HG02885 (cell line): ENCODE measurements around the gene SLC15A5.

ENCODE experiments used
- ATAC-seq: cut with Tn5 transposase; IDR thresholded peaks from one replicate; pipeline ENCODE4 v1.9.1; 2021; ENCODE audit warnings: mild to moderate bottlenecking; ENCODE audit not compliant: unreplicated experiment, poor library complexity

The SLC15A5 gene

DNA sequence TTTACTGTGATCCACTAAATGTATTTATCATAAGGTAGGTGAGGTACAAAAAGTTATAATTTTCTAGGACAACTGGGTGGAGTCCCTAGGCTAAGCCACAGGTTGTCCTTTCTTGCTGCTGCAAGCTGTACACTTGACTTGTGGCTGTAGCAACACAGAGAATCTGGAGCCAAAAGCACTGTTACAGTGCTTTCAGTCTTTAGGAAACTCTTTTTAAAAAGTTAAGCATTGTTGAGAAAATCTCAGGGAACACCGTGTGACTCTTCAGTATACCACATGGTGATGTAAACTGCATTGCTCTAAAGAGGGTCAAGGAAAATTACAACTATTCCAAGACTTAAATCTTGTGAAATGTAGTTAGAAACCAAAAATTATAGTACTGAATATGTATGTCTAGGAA is 11.4 kb downstream of the SLC15A5 start:
- ATAC-seq, result no peak

GRCh38 chr12:16261944-16262475 is 15.5 kb downstream of the SLC15A5 start:
- ATAC-seq, result no peak

DNA sequence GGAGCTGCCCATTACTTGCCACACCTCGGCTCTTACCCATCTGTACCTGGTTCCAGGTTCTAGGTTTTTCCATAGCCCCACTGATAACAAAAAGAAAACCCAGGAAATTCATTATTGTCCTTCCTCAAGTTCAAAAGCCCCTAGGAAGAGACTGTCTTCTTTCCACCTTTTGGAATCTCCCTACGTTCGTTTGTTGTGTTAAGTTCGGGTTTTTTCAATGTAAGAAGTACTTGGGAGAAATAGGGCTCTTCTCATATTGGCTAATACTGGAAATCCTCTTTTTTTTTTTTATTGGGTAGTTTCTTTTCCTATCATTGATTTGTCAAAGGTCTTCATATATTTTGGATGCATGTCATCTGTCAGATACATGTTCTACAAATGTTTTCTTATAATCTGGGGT is 17.3 kb downstream of the SLC15A5 start:
- ATAC-seq, result no peak

DNA sequence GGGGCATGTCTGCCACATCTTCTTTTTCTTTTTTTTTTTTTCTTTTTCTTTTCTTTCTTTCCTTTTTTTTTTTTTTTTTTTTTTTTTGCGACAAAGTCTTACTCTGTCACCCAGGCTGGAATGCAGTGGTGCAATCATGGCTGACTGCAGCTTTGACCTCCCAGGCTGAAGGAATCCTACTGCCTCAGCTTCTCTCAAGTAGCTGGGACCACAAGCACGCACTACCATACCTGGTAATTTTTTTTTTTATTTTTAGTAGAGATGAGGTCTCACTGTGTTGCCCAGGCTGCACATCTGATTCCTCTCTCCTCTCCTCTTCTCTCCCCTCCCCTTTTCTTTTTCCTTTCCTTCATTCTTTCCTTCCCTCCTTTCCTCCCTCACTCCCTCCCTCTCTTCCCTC is 18.5 kb downstream of the SLC15A5 start:
- ATAC-seq, result no peak

- ATAC-seq, result no peak
Measured at GRCh38 chr12:16246264-16246663, 31.2 kb downstream of the SLC15A5 start.

- ATAC-seq, result no peak
Measured at GRCh38 chr12:16245209-16245608, 32.3 kb downstream of the SLC15A5 start.

GRCh38 chr12:16243487-16244412 is 33.7 kb downstream of the SLC15A5 start:
- no peak for ATAC-seq

- ATAC-seq, result no peak
Measured at GRCh38 chr12:16241346-16241745, 36.1 kb downstream of the SLC15A5 start.

DNA sequence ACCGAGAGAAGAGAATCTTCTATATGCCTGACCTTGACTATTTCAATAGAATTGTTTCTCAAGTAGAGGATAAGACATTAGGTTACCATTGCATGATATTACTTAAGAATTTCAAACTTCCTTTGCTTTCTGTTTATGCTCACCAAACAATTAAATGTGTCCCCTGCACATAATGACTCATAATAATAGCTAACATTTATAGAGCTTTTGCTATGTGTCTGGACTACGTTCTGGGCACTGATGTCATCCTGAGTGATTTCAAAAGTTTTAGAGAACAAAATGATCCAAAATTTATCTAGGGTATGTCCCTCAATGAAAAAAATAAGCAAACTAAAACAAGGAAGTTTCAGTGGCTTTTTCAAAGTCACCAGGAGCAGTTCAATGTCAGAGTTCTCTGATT is 38.8 kb downstream of the SLC15A5 start:
- no peak for ATAC-seq

DNA sequence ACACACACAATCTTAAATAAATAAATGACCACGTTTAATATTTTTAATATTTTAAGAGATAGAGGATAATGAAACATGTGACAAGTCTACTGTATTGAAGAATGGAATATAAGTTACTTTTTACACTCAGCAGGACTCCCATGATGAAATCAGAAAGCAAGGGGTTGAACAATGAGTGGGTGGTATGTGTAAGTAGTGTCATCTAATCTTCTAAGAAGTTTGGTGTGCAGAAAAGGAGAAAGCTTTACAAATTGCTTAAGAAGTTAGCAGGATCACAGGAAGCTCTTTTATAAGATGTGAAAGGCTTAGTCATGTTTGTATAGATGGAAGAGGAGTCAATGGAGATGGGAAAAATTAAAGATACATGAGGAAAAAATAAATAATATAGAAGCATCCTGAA is 47.8 kb downstream of the SLC15A5 start:
- no peak for ATAC-seq

GRCh38 chr12:16228067-16228466 is 49.4 kb downstream of the SLC15A5 start:
- no peak for ATAC-seq

- no peak for ATAC-seq
Measured at GRCh38 chr12:16225692-16226091, 51.8 kb downstream of the SLC15A5 start.

DNA sequence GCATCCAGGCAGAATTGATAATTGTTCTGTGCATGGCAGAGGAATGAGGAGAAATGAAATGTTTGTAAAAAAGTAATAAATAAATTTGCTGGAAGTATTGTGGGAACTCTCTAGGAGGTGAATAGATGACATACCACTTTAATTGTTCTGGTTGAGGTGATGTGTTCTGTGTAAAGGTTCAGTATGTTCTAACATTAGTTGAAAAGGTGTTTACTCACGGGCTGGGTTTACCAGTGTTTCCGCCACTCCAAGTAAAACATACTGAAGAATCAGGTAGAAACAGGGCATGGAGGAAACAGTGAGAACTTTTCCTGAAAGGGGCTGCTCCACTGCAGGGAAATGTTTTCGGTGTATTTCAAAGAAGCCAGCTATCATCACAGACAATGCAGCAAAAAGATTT is 53.3 kb downstream of the SLC15A5 start:
- ATAC-seq, result no peak

GRCh38 chr12:16221776-16222175 is 55.7 kb downstream of the SLC15A5 start:
- ATAC-seq, result no peak

- ATAC-seq, result no peak
Measured at GRCh38 chr12:16220120-16220519, 57.4 kb downstream of the SLC15A5 start.

DNA sequence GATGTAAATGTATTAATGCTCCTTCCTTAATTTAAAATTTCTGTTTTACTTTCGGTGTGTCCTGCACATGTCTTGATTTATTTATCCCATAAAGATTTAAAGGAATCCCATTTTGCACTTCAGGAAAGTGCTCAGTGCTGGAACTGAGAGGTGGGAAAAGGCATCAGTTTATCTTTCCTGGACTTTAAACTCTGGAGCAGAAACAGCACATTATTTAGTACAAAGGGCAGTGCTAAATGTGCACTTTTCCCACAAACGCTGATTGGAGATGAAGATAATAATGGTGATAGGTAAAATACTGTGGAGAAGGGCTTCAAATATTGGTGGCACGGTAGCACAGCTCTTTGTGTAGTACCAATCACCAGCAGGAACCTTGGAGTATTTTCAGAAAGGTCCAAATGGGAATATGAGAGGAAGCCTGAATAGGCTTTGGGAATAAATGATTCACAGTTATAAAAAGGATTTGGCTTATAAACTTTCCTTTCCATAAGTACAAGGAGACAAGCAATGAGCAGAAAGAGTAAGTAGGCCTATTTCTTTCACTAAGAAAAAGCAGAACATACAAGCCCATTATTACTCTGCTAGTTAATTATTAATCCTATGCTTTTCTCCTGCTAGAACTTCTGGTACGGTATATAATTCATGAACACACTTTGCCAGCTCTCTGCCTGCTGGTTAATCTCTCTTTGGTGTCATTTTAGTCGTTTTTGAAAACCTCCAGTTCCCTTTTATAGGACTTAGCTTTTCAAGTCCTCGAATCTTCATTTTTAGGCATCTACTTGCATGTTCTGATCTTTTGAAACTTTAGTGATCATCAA is 58.3 kb downstream of the SLC15A5 start:
- no peak for ATAC-seq

DNA sequence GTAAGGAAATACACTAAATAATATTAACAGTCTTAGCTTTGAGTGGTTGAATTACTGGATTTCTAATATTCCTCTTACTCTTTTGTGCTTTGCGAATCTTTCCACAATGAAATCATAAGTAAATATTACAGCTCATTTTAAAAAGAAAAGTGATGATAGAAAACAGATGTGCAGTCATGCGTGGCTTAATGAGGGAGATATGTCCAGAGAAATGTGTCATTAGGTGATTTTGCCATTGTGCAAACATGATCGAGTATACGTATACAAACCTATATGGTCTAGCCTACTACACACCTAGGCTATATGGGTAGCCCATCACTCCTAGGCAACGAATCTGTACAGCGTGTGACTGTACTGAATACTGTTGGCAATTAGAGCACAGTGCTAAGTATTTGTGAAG is 59.3 kb downstream of the SLC15A5 start:
- ATAC-seq, result no peak

DNA sequence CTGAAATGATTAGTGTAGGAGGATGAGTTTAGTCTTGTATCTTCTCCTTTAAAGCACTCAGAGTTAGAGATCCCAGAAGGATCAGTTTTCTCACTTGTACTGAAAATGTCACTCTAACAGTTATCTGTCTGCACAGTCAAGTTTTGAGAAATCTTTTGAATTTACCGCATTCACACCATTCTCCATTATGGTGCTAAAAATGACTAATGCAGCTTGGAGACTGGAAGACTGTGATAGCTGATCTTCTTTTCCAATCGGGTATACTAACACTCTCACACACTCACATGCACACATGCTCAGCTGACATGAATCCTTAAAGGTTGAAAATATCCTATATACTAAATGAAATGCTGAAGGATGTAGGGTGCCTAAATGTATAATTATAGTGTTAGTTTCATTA is 65.8 kb downstream of the SLC15A5 start:
- ATAC-seq, result no peak

GRCh38 chr12:16198884-16199283 is 78.6 kb downstream of the SLC15A5 start:
- ATAC-seq, result peak; percentile 95

DNA sequence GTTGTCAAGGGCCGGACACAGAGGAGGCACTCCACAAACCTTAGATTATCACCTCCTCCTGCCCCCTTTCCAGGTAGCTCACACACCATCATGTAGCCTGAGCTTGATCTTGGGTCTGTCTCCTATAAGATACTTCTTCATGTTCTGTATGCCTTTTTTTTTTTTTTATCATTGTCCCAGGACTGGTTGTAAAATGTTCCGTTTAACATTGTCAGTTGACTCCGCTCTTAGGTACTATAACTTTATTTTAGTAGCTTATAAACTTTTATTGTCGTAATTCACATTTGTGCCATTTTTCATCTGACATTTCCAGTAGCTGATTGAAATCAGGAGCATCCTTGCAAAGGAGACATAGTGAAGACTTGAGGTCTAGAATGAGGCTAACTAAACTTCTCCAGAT is 79.9 kb downstream of the SLC15A5 start:
- no peak for ATAC-seq

GRCh38 chr12:16189849-16190248 is 87.6 kb downstream of the SLC15A5 start:
- peak; percentile 56 for ATAC-seq
